Stimulated activated CD8-positive, alpha-beta memory T cell treated with anti-CD3 and anti-CD28 coated beads, Interleukin-4, amount 100 ng/mL, for 4 hours (primary cell): ENCODE results near the gene EML4.

Experiments
- DNase-seq, 2 donors: peaks; one replicate each; pipeline ENCODE4 v3.0.0-alpha.2; 2020; ENCODE audit warnings: low read depth in 2 of 2, low spot score in 1 of 2

Gene EML4

DNA sequence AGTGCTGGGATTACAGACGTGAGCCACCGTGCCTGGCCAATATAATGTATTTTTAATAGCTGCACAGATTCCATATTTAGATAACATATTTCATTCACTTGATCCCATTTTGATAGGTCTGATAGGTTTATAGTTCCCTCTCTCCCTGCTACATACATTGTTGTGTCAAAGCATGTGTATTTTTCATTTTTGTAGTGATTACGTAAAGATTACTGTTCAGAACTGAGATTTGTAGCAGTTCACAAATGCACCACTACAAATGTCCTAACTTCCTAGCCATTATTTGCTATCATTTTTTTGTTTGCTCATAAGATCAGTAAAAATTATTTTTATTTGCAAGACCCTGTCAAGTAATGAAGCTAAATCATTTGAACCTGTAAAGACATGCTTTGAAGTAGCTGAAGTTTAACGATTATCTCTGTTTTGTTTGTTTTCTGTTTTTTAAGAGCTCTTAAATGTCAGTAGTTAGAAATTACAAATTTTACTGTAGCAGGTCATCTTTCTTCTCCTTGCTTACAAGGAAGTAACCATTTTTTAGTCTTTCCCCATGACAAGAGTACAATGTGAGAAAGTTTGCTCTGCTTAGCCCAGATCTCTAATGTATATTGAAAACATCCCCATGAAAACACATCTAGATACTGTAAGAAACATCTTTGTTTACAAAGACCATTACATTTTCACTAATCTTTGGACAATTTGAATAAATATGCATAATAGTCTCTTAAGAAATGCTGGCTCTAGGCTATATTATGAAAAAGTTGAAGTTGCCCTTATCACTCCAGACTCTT is 54.1 kb downstream of the EML4 start:
- no peak for DNase-seq

DNA sequence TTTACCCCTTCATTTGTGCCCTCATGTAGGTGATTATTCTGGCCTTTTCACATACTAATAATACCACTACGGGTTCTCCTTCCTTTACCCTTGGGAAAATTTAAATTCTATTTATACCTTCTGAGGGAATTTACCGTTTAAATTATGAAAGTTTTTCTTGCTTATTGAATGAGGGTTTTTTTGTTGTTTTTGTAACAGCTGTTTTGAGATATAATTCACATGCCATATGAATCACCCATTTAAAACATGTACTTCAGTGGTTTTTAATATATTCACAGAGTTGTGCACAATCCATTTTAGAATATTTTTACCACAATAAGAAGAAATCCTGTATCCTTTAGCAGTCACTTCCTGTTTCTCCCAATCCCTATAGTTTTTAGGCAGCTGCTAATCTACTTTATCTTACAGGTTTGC is 54.7 kb downstream of the EML4 start:
- DNase-seq: no peak

DNA sequence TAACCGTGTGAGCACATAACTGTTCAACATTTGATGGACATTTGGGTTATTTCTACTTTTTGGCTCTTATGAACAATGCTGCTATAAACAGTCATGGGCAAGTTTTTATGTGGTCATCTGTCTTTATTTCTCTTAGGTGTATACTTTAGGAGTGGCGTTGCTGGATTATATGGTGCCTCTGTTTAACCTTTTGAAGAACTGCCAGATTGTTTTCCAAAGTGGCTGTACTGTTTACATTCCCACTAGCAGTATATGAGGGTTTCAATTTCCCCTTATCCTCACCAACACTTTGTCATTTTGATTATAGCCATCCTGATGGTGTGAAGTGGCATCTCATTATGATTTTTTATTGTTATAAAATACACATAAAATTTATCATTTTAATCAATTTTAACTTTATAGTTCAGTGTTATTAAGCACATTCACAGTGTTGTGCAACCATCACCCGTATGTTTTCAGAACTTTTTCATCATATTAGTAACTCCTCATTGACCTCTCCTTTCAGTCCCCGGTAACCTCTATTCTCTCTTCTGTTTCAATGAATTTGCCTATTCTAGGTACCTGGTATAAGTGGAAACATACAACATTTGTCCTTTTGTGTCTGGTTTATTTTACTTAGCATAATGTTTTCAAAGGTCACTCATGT is 55.4 kb downstream of the EML4 start:
- DNase-seq: no peak

DNA sequence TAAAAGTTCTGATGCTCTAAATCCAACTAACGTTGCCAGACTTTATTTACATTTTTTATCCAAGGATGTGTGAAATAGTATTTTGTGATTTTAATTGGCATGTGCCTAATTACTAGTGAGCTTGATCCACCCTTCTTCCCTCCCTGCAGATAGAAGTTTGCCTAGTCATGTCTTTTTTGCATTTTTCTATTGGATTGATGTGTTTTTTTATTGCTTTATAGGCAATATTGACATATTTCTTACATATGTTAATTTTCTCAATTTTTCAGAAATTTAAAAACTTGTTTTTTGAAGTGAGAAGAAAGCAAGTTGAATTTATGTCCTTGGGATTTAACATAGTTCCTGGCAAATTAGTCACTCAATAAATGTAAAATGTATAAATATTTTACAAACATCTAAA is 56.4 kb downstream of the EML4 start:
- DNase-seq: no peak

DNA sequence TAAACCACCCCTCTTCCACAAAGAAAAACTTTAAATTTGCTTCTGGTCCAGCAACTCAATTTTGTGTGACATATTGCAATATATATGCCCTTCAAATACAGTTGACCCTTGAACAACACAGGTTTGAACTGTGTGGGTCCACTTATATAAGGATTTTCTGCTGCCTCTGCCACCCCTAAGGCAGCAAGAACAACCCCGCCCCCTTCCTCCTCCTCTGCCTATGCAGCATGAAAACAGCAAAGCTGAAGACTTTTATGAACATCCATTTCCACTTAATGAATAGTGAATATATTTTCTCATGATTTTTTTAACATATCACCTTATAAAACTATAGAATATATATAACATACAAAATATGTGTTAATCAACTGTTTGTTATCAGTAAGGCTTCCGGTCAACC is 58.3 kb downstream of the EML4 start:
- DNase-seq: no peak

DNA sequence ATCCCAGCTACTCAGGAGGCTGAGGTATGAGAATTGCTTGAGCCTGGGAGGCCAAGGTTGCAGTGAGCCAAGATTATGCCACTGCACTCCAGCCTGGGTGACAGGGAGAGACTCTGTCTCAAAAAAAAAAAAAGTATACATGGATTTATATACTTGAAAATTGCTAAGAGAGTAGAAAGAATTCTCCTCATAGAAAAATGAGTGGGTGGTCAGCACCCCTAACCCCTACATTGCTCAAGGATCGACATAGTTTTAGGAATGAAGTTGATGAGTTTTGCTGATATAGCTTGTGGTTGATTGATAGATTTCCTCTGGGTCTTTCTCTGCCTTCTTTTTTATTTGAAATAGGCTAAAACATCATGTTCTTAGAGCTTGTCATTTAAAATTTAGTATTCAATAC is 58.9 kb downstream of the EML4 start:
- DNase-seq: no peak

DNA sequence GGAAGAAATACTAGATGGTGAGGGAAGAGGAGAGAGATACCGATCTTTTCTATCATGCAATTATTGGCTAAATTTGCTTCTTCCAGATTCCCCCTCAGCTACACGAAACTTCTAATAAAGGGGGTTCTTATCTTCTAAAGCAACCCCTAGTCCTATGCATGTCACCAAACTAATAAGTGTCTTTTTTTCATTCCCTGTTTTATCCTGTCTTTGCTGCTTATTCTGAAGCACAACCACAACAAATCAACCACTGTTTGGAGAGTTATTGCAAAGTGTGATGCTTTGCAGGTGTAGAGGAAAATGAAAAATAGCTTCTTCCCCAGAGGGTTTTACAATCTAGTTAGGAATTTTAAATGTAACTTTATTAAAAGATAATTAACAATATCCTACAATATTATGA is 60.8 kb downstream of the EML4 start:
- DNase-seq: no peak

DNA sequence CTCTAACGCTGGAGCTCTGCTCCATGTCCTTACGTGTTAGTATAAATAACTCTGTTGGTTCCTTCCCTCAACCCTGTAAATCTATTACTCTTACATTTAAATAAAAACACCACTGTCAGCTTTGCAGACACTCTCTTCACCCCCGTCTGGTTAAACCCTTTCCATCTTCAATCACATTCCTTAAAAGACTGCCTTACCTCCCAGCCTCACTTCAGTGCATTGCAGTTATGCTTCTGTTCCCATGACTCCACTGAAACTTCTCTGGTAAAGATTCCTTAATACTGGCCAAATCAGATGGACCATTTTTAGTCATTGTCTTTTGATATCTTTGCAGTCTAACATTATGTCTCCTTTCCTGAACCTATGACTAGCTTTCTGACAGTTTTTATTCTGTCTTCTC is 61.7 kb downstream of the EML4 start:
- DNase-seq: no peak

DNA sequence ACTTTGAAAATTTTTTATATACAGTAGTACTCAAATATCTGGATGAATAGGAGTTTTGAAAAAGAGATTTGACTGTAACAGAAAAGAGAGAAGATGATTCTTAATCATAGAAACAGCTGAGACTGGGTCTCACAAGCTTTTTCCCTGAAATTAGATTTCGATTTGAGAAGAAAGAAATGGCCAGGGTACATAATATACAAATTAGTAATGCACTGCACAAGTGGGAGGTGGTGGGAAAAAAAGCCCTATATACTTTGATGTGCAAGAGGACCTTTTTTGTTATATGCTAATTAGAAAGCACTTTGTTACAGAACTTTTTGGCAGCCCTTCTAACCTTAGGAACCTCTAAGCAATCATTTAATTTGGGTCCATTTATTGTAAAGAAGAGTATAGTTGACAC is 62.9 kb downstream of the EML4 start:
- DNase-seq: no peak

DNA sequence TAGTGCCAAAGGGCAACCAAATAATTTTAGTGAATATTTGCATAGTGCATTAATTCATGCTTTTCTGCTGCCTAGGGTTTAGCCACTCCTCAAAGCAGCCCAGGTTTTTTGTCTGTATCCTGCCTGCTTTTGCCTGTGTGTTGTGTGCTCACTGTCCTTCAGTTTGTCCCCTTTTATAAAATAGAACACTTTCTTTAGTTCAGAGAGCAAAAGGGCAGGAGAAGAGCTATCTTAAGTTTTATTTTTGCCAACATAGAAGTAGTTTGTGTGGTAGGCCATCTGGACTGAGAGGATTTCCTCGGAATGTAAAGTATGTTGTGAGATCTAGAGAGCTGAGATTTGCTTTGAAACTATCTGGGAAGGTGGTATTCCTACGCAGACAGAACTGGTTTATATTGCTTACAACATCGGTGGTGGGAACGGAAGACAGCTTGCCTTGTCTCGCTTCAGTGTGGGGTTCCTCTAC is 64.9 kb downstream of the EML4 start:
- DNase-seq: no peak

DNA sequence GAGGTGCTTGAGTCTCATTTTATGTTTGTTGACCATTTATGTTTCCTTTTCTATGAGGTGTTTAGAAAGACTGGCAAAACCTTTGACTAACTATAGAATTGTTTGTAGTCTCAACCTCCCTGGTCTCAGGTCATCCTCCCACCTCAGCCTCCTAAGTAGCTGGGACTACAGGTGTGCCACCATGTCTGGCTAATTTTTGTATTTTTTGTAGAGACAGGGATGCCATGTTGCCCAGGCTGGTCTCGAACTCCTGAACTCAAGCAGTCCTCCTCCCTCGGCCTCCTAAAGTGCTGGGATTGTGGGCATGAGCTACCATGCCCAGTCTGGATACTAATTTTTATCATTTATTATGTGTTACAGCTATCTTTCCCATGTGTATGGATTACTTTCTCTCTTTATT is 67.8 kb downstream of the EML4 start:
- no peak for DNase-seq

DNA sequence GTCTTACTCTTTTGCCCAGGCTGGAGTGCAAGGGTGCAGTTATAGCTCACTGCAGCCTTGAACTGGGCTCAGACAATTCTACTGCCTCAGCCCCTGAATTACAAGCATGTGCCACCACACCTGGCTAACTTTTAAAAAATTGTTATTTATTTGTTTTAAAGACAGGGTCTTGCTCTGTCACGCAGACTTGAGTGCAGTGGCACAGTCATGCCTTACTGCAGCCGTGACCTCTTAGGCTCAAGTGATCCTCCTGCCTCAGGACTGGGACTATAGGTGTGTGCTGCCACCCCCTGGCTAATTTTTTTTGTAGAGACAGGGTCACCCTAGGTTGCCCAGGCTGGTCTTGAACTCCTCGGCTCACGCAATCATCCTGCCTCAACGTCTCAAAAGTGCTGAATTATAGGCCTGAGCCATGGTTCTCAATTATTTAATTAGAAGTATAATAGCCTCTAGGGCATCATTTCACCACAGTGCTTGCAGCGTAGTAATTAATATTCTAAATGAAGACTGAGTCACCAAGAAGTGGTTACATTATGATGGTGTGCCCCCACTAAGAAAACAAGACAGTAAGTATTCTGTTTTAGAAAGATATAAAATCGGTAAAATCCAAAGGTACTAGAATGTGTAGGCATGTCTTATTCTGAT is 69.6 kb downstream of the EML4 start:
- peak in 1 of 2 donors; percentile 14 for DNase-seq

DNA sequence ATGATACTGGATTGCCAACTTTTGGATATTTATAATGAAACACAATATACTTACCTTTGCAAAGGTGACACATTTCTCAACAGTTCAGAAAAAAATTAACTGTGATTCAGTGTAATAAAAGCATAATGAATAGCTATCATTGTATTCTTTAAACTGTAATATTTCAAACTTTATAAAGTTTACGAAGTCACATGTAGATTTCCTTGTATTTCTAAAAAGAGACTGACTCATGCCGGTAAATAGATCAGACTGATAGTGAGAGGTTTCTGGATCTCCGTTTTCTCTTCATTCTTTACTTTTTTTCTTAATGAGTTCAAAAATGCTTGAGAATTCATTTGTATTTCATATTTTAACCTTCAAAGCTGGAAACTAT is 70.1 kb downstream of the EML4 start:
- DNase-seq: no peak

DNA sequence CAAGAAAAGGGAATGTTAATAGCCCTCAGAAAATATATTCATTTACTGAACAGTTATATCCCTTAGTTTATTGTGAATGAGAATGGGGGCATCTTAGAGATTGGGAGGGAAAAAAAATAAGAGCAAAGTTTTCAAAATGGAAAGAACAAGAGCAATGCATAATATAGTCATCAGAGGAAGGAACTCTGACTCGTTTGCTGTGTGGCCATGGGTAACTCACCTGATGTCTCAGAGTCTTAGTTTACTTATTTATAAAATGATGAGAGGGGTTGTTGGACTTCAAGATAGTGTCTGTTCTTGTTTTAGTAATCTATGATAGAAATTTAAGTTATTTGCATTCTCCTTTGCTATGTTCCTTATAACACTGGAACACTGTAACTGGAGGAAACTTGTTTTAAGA is 70.7 kb downstream of the EML4 start:
- DNase-seq: no peak

DNA sequence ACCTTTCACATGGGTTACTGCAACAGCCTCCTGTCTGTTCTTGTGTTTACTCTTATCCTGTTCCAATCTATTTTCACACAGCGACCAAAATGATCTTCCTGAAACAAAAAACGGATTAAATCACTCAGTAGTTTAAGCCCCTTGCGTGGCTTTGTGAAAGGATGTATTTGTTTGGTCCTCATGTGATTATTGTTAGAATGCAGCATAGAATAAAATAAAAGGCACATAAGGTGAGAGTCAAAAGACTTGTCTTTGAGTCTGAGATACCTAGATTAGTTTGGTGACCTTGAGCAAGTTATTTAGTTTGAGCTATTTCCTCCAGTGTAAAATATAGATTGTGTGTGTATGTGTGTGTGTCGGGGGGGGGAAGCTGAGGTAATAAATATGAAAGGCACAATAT is 72.4 kb downstream of the EML4 start:
- DNase-seq: no peak

DNA sequence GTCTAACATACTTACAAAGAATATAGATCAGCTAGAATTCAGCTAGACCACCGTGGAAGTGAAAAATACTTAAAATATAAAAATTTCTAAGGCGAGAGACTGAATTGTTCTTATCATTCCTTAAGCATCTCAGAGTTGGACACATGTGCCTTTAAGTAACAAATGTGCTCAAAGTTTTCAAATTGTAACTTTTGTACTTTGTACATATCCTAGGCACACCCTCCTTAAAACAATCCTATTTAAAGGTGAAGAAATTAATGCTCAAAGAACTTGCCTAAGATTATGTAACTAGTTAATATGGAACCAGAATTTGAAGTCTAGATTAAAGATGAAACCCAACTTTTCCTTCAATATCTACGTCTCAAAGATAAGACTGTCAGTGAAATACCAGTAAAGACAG is 74.1 kb downstream of the EML4 start:
- DNase-seq: no peak

DNA sequence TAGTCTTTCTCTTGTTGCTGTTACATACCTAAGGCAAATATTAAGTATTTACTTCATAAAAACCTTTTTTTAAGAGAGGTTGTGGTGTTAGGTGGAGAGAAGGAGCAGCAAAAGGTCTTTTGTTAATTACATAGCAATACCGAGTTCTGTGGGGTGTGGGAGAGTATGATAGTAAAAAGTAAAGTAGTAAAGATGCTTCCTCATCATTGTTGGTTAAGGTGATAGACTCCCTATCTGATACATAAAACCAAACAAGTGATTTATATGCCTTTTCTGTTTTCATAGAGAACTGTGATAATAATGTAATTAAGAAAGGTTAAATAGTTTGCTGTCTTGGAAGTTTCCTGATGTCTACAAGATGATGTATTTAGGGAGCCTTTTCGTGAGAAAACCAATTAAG is 75.4 kb downstream of the EML4 start:
- no peak for DNase-seq

DNA sequence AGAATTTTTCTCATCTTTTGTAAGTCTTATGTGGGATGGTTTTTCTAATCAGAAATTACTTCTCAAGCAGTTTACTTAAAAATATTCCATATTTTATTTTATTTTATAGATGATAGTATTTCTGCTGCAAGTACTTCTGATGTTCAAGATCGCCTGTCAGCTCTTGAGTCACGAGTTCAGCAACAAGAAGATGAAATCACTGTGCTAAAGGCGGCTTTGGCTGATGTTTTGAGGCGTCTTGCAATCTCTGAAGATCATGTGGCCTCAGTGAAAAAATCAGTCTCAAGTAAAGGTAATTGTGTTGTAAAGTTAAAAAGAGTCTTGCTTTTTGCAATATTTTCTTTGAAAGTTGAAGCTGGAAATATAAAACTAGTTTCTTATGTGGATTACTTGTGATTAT is 76.2 kb downstream of the EML4 start:
- no peak for DNase-seq

DNA sequence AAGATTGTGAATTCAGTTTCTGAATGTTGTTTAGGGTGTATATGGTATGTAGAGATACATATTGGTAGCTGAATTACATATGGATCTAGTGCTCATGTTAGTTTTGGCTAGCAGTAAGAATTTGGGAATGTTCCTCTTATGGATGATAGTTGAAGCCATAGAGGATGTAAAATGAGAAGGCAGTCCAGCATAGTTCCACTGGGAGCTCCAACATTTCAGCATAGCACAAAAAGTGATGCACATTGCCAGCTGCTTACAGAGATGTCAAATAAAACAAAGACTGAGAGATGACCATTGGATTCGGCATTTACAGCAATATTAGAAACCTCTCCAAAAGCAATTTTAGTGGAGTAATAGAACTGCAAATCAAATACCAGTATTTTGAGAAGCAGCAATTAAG is 77.4 kb downstream of the EML4 start:
- DNase-seq: no peak

DNA sequence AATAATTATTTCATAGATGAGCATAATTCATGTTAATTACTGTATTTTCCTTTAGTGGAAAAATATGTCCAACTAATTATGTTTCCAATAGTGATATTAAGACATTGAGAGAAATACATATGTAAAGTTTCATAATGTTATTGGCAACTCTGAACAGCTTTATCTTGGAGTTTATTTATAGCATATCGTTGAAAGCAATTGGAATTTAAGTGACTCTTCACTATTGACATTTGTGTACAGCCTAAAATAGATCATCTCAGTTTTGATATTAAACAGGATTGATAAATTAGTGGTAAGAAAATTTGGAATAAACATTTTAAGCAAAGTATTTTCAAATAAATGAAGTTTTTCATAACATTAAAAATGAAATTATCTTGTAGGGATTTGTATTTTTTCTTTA is 79.7 kb downstream of the EML4 start:
- DNase-seq: no peak

DNA sequence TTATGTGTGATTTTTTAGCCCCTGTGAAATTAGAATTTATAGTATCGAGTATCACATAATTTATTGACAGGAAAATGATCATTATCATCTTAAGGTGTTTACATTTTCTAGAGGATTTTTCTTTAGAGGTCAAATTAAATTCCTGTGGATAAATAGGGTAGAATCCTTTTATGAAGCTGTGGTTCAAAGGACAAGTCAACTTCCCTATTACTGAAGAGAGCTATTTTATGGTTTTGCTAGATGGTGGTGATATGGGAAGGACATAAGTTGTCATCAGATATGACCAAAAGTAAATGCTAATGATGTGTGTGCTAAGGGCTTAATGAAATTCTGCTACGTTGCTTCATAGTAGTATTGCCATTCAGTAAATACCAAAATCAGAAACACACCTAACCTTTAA is 80.1 kb downstream of the EML4 start:
- no peak for DNase-seq

DNA sequence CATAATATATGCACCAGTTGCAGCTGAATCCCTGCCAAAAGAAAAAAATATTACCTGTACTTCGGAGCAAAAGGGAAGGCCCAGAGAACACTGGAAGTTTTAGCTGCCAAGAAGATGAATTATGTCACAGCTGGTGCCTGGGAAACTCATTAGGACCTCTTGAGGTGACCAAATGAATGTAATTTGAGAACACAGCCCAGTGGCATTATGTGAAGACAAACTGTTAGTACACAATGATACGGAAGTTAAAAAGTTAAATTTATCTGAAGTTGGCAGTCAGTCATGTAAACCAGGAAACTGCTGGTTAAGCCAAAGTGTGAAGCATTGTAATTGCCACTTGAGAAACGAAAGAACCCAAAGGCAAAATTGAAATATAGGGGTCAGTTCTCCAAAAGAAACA is 80.7 kb downstream of the EML4 start:
- DNase-seq: no peak

DNA sequence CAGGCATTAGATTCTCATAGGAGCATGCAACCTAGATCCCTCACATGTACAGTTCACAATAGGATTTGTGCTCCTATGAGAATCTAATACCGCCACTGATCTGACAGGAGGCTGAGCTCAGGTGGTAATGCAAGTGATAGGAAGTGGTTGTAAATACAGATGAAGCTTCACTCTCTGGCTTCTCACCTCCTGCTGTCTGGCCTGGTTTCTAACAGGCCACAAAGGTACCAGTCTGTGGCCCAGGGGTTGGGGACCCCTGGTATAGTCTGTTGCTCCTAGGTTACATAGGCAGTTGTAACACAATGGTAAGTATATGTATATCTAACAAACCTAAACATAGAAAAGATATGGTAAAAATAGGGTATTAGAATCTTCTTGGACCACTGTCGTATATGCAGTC is 81.8 kb downstream of the EML4 start:
- DNase-seq: no peak
